IMR-90 (cell line): Measurements from ENCODE around the gene COQ8A. TPM values are rescaled to one million over a fixed set of nuclear protein-coding genes. Genes with fewer than 3 reads are reported as not detected.

ENCODE experiments used
- ATAC-seq: fragments of 200-7000 bp; cut with Tn5 transposase; 2 replicates; pipeline ENCODE4 v1.9.1; 2020; ENCODE audit warnings: low read depth, mild to moderate bottlenecking, moderate library complexity
- BruUV-seq: library from RNA; stranded (reverse); fragments of 400-500 nt; replicated peaks from 2 replicates; lab custom pipeline; 2021; lab: Mats Ljungman, UMichigan
- CTCF ChIA-PET: fragments of 300-600 bp; formaldehyde crosslinking; extraction: SDS; loops from one replicate; lab custom pipeline; 2021; ENCODE audit warnings: antibody characterized with exemption; lab: Yijun Ruan, JAX
- POLR2A ChIA-PET: fragments of 300-600 bp; sonication (Branson Sonifier 250); formaldehyde crosslinking; loops from one replicate; lab custom pipeline; 2022; ENCODE audit warnings: antibody characterized with exemption; ENCODE audit not compliant: unreplicated experiment; lab: Charles Lee
- DNase-seq: peaks from one replicate; pipeline ENCODE4 v3.0.0; 2013
- H2AFZ ChIP-seq: replicated peaks from 2 replicates; pipeline ENCODE3; 2013; ENCODE audit warnings: low read length, mild to moderate bottlenecking; ENCODE audit not compliant: poor library complexity
- H2AK5ac ChIP-seq: 2 replicates; pipeline ENCODE4 v1.6.1; 2013; ENCODE audit warnings: low read depth, low read length, inconsistent platforms
- H2AK9ac ChIP-seq: replicated peaks from 2 replicates; pipeline ENCODE3; 2013; ENCODE audit warnings: mild to moderate bottlenecking, low read depth, low read length, moderate library complexity; ENCODE audit not compliant: poor library complexity
- H2BK120ac ChIP-seq: 2 replicates; pipeline ENCODE4 v1.6.1; 2013; ENCODE audit warnings: low read depth, low read length, inconsistent platforms
- H2BK15ac ChIP-seq: 3 replicates; pipeline ENCODE4 v1.6.1; 2013; ENCODE audit warnings: low read depth, low read length, inconsistent platforms
- H2BK20ac ChIP-seq: 2 replicates; pipeline ENCODE4 v1.6.1; 2013; ENCODE audit warnings: low read depth, mild to moderate bottlenecking, inconsistent platforms, low read length, moderate library complexity
- H2BK5ac ChIP-seq: 2 replicates; pipeline ENCODE4 v1.6.1; 2013; ENCODE audit warnings: mild to moderate bottlenecking, low read depth, low read length, inconsistent platforms; ENCODE audit not compliant: poor library complexity, severe bottlenecking
- H3K14ac ChIP-seq: replicated peaks from 2 replicates; pipeline ENCODE4 v1.6.1; 2013; ENCODE audit warnings: low read depth, low read length, inconsistent platforms
- H3K18ac ChIP-seq: 2 replicates; pipeline ENCODE4 v1.6.1; 2013; ENCODE audit warnings: low read depth, low read length, control low read depth
- H3K23ac ChIP-seq: 2 replicates; pipeline ENCODE4 v1.6.1; 2013; ENCODE audit warnings: low read depth, low read length, inconsistent platforms
- H3K27ac ChIP-seq: 2 replicates; pipeline ENCODE4 v1.5.1; 2013; ENCODE audit warnings: mild to moderate bottlenecking, control low read depth, low read length; ENCODE audit not compliant: insufficient read depth
- H3K27me3 ChIP-seq: 2 replicates; pipeline ENCODE4 v1.6.1; 2013; ENCODE audit warnings: low read length; ENCODE audit not compliant: control insufficient read depth, insufficient read depth
- H3K36me3 ChIP-seq: 2 replicates; pipeline ENCODE4 v1.6.1; 2013; ENCODE audit warnings: low read length, mixed read lengths; ENCODE audit not compliant: control insufficient read depth, insufficient read depth
- H3K4ac ChIP-seq: 2 replicates; pipeline ENCODE4 v1.6.1; 2013; ENCODE audit warnings: low read depth, low read length, inconsistent platforms
- H3K4me1 ChIP-seq: 2 replicates; pipeline ENCODE4 v1.6.1; 2013; ENCODE audit warnings: low read length, mixed read lengths; ENCODE audit not compliant: control insufficient read depth, insufficient read depth
- H3K4me2 ChIP-seq: 2 replicates; pipeline ENCODE4 v1.6.1; 2013; ENCODE audit warnings: low read depth, mild to moderate bottlenecking, control low read depth, low read length, moderate library complexity
- H3K4me3 ChIP-seq: 2 replicates; pipeline ENCODE4 v1.5.1; 2013; ENCODE audit warnings: low read depth, mild to moderate bottlenecking, control low read depth, low read length, moderate library complexity; ENCODE audit not compliant: insufficient read depth
- H3K56ac ChIP-seq: 2 replicates; pipeline ENCODE4 v1.6.1; 2013; ENCODE audit warnings: low read length, inconsistent platforms; ENCODE audit not compliant: insufficient read depth; ENCODE audit errors: extremely low read depth
- H3K79me1 ChIP-seq, 2 experiments: 2 replicates each; pipeline ENCODE4 v1.6.1; 2013; ENCODE audit warnings: low read length in 2 of 2, inconsistent platforms in 1 of 2, low read depth in 1 of 2
- H3K9ac ChIP-seq: 2 replicates; pipeline ENCODE4 v1.6.1; 2013; ENCODE audit warnings: low read depth, low read length, control low read depth
- H3K9me1 ChIP-seq: 2 replicates; pipeline ENCODE4 v1.6.1; 2013; ENCODE audit warnings: low read length, inconsistent platforms; ENCODE audit not compliant: insufficient read depth
- H3K9me3 ChIP-seq: 2 replicates; pipeline ENCODE4 v1.6.1; 2013; ENCODE audit warnings: low read length; ENCODE audit not compliant: control insufficient read depth, insufficient read depth
- H4K20me1 ChIP-seq: 2 replicates; pipeline ENCODE4 v1.6.1; 2013; ENCODE audit warnings: low read length, inconsistent platforms; ENCODE audit not compliant: insufficient read depth
- H4K5ac ChIP-seq: 2 replicates; pipeline ENCODE4 v1.6.1; 2013; ENCODE audit warnings: mild to moderate bottlenecking, low read depth, low read length, control low read depth
- H4K8ac ChIP-seq, 2 experiments: 2 replicates each; pipeline ENCODE4 v1.6.1; 2013; ENCODE audit warnings: low read depth in 2 of 2, low read length in 2 of 2, control low read depth in 1 of 2, inconsistent platforms in 1 of 2
- H4K91ac ChIP-seq: 2 replicates; pipeline ENCODE4 v1.6.1; 2013; ENCODE audit warnings: low read depth, low read length, inconsistent platforms; ENCODE audit not compliant: insufficient read depth
- BHLHE40 ChIP-seq: fragments of 150-350 bp; IDR thresholded peaks from 2 replicates; pipeline ENCODE4 v1.6.1; 2016; ENCODE audit warnings: mild to moderate bottlenecking, low read depth, low read length
- CEBPB ChIP-seq: IDR thresholded peaks from 2 replicates; pipeline ENCODE4 v1.6.1; 2012; ENCODE audit warnings: low read depth, low read length, improper control_type of control experiment
- CHD1 ChIP-seq: IDR thresholded peaks from 2 replicates; pipeline ENCODE4 v1.6.1; 2012; ENCODE audit warnings: low read depth, low read length, improper control_type of control experiment
- FOS ChIP-seq: fragments of 150-350 bp; IDR thresholded peaks from 2 replicates; pipeline ENCODE4 v1.6.1; 2016; ENCODE audit warnings: low read depth, low read length
- MAFK ChIP-seq: IDR thresholded peaks from 2 replicates; pipeline ENCODE4 v1.6.1; 2012; ENCODE audit warnings: low read depth, low read length, improper control_type of control experiment
- MAZ ChIP-seq: IDR thresholded peaks from 2 replicates; pipeline ENCODE4 v1.6.1; 2012; ENCODE audit warnings: low read depth, mild to moderate bottlenecking, low read length, improper control_type of control experiment, moderate library complexity, borderline replicate concordance
- MXI1 ChIP-seq: IDR thresholded peaks from 2 replicates; pipeline ENCODE4 v1.6.1; 2012; ENCODE audit warnings: low read depth, mild to moderate bottlenecking, low read length, moderate library complexity, borderline replicate concordance
- NFE2L2 ChIP-seq: fragments of 150-350 bp; IDR thresholded peaks from 2 replicates; pipeline ENCODE4 v1.6.1; 2016; ENCODE audit warnings: low read depth, mild to moderate bottlenecking, low read length
- POLR2A ChIP-seq: IDR thresholded peaks from 2 replicates; pipeline ENCODE4 v1.6.1; 2012; ENCODE audit warnings: mild to moderate bottlenecking, low read depth, low read length
- RAD21 ChIP-seq: IDR thresholded peaks from 2 replicates; pipeline ENCODE4 v1.6.1; 2012; ENCODE audit warnings: low read length, improper control_type of control experiment
- RCOR1 ChIP-seq: IDR thresholded peaks from 2 replicates; pipeline ENCODE4 v1.6.1; 2012; ENCODE audit warnings: mild to moderate bottlenecking, low read length, improper control_type of control experiment; ENCODE audit not compliant: insufficient replicate concordance
- RFX5 ChIP-seq: IDR thresholded peaks from 2 replicates; pipeline ENCODE4 v1.8.0; 2012; ENCODE audit warnings: low read depth, mild to moderate bottlenecking, low read length, moderate library complexity
- SMC3 ChIP-seq: fragments of 150-350 bp; IDR thresholded peaks from 2 replicates; pipeline ENCODE4 v1.6.1; 2016; ENCODE audit warnings: low read depth, mild to moderate bottlenecking, antibody characterized with exemption, low read length, moderate library complexity
- dilution Hi-C: fragments of 300-500 bp; cut with HindIII; formaldehyde crosslinking; loops from one replicate; pipeline ENCODE4 v1.14.3; 2018; ENCODE audit warnings: low sequenced_read_pairs; ENCODE audit not compliant: unreplicated experiment
- in situ Hi-C: fragments of 300-500 bp; cut with MboI; formaldehyde crosslinking; loops from 3 replicates; pipeline ENCODE4 v1.14.3; 2019; ENCODE audit warnings: low sequenced_read_pairs, inconsistent platforms, mixed read lengths
- intact Hi-C: fragments of 100-400 bp; cut with micrococcal nuclease; formaldehyde crosslinking; loops from 2 replicates; pipeline ENCODE4 v1.10.0; 2022
- polyA plus RNA-seq, 3 experiments: library from polyadenylated mRNA; depleted of rRNA; stranded (reverse); fragments of >200 nt; gene quantifications; 2 replicates each; pipeline ENCODE4 v1.2.3, GENCODE V29; 2012; ENCODE audit warnings: low replicate concordance in 1 of 3
- total RNA-seq: library from RNA; depleted of rRNA; stranded (reverse); fragments of >200 nt; gene quantifications from 2 replicates; pipeline ENCODE4 v1.2.3, GENCODE V29; 2012
- TF ChIP-seq, protein P1 (sequence below): fragments of 150-350 bp; IDR thresholded peaks from 2 replicates; pipeline ENCODE4 v1.6.1; 2016; ENCODE audit warnings: low read depth, mild to moderate bottlenecking, low read length, moderate library complexity, borderline replicate concordance
- TF ChIP-seq, protein P2 (sequence below): conservative IDR thresholded peaks from 2 replicates; pipeline ENCODE4 v1.5.1; 2012; ENCODE audit warnings: mild to moderate bottlenecking, low read depth, low read length, improper control_type of control experiment
- TF ChIP-seq, protein P3 (sequence below): fragments of 150-350 bp; IDR thresholded peaks from 2 replicates; pipeline ENCODE4 v1.6.1; 2017; ENCODE audit warnings: mild to moderate bottlenecking, antibody characterized with exemption, low read length, low read depth

The COQ8A gene
- total and polyA plus RNA-seq, 2 of the 4 experiments (the other 2 are of a cell fraction): 3.8 to 6.1 TPM

DNA sequence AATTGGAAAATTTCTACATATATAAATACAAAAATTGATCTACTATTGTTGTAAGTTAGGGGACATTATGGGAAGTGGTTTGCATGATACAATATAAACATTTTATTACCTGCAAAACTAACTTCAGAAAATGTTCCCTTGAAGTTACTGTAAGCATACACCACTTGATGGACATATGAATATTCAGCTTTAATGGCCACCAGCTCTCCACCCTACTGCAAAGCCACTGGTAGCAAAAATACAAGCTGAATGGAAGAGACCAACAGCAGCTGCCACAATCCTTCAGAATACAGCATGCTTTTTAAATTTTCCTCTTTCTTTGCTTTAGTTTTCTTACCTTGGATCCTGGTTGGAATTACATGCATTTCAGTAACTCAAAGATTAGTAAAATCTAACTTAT is 69.8 kb downstream of the COQ8A start:
- POLR2A ChIA-PET: no interaction called here
- CTCF ChIA-PET: interaction anchor here (1.2 kb wide), 1 partner anchor 13 kb away, joined by 3 read pairs; no protein-coding TSS in a partner anchor

More for the DNA sequence above, 69.8 kb downstream of the COQ8A start:
- H3K56ac ChIP-seq: no peak overlapping the region
- H2AK5ac ChIP-seq: no peak overlapping the region
- H2BK15ac ChIP-seq: no peak overlapping the region
- ATAC-seq: no peak
- intact Hi-C loops: loop anchor here (5.0 kb wide), 1 partner anchor 427 kb away; no protein-coding TSS in a partner anchor
- H3K36me3 ChIP-seq: peaks cover 6% of the 10 kb centered on the region; the same call in 1 of the 2 replicates
- no peak for DNase-seq
- H2AFZ ChIP-seq: no peak overlapping the region
- H4K5ac ChIP-seq: no peak overlapping the region
- no peaks in the 10 kb centered on the region for H3K27me3 ChIP-seq
- no peak overlapping the region for H3K4me2 ChIP-seq
- H2BK20ac ChIP-seq: no peak overlapping the region
- no peak for TF ChIP-seq NFE2L2
- no peak for TF ChIP-seq POLR2A
- TF ChIP-seq SMC3: no peak
- TF ChIP-seq FOS: no peak
- TF ChIP-seq, protein P1, sequence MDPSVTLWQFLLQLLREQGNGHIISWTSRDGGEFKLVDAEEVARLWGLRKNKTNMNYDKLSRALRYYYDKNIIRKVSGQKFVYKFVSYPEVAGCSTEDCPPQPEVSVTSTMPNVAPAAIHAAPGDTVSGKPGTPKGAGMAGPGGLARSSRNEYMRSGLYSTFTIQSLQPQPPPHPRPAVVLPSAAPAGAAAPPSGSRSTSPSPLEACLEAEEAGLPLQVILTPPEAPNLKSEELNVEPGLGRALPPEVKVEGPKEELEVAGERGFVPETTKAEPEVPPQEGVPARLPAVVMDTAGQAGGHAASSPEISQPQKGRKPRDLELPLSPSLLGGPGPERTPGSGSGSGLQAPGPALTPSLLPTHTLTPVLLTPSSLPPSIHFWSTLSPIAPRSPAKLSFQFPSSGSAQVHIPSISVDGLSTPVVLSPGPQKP: no peak
- no peak for TF ChIP-seq MXI1
- TF ChIP-seq, protein P2, sequence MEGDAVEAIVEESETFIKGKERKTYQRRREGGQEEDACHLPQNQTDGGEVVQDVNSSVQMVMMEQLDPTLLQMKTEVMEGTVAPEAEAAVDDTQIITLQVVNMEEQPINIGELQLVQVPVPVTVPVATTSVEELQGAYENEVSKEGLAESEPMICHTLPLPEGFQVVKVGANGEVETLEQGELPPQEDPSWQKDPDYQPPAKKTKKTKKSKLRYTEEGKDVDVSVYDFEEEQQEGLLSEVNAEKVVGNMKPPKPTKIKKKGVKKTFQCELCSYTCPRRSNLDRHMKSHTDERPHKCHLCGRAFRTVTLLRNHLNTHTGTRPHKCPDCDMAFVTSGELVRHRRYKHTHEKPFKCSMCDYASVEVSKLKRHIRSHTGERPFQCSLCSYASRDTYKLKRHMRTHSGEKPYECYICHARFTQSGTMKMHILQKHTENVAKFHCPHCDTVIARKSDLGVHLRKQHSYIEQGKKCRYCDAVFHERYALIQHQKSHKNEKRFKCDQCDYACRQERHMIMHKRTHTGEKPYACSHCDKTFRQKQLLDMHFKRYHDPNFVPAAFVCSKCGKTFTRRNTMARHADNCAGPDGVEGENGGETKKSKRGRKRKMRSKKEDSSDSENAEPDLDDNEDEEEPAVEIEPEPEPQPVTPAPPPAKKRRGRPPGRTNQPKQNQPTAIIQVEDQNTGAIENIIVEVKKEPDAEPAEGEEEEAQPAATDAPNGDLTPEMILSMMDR: no peak
- TF ChIP-seq MAZ: no peak
- TF ChIP-seq RFX5: no peak
- no peak for TF ChIP-seq MAFK
- TF ChIP-seq BHLHE40: no peak
- TF ChIP-seq, protein P3, sequence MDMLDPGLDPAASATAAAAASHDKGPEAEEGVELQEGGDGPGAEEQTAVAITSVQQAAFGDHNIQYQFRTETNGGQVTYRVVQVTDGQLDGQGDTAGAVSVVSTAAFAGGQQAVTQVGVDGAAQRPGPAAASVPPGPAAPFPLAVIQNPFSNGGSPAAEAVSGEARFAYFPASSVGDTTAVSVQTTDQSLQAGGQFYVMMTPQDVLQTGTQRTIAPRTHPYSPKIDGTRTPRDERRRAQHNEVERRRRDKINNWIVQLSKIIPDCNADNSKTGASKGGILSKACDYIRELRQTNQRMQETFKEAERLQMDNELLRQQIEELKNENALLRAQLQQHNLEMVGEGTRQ: no peak
- no peak for TF ChIP-seq CHD1
- TF ChIP-seq RAD21: no peak
- no peak for TF ChIP-seq CEBPB
- no peak for TF ChIP-seq RCOR1
- no peak overlapping the region for H3K4ac ChIP-seq
- no peak overlapping the region for H3K9ac ChIP-seq
- no peak overlapping the region for H3K18ac ChIP-seq
- H4K8ac ChIP-seq: no peak overlapping the region
- no peaks in the 10 kb centered on the region for H4K20me1 ChIP-seq
- H3K27ac ChIP-seq: no peak overlapping the region
- 0 out of 2 replicates have a peak, but pooled peaks cover 4% of the 10 kb centered on the region for H3K9me1 ChIP-seq
- H3K4me3 ChIP-seq: no peak overlapping the region
- no TSS peak for BruUV-seq
- no peaks in the 10 kb centered on the region; a peak in 1 of 4 replicates for H3K79me1 ChIP-seq
- no peak overlapping the region for H4K91ac ChIP-seq
- no peak overlapping the region for H2BK5ac ChIP-seq
- dilution Hi-C loops: no loop called here
- in situ Hi-C loops: no loop called here
- H3K9me3 ChIP-seq: no peaks in the 10 kb centered on the region
- H2BK120ac ChIP-seq: no peak overlapping the region
- H3K14ac ChIP-seq: no peak overlapping the region
- H2AK9ac ChIP-seq: no peak overlapping the region
- H3K4me1 ChIP-seq: no peaks in the 10 kb centered on the region
- no peak overlapping the region for H3K23ac ChIP-seq
